SK-N-SH (cell line): ENCODE data around the gene MMP14. TPM values are rescaled to one million over a fixed set of nuclear protein-coding genes. Genes with fewer than 3 reads are reported as not detected.

Experiments used
- CTCF ChIA-PET: fragments of 300-600, 350-600 bp; formaldehyde crosslinking; extraction: SDS; loops from one replicate; lab custom pipeline; 2021; lab: Yijun Ruan, JAX
- POLR2A ChIA-PET: fragments of 350-600 bp; sonication (Branson Sonifier 250); formaldehyde crosslinking; extraction: SDS; loops from one replicate; lab custom pipeline; 2020; ENCODE audit warnings: antibody characterized with exemption, inconsistent platforms; lab: Yijun Ruan, JAX
- DNase-seq: peaks from one replicate; pipeline ENCODE4 v3.0.0; 2012
- H2AFZ ChIP-seq: fragments of 200-600 bp; sonication (generic); 2 replicates; pipeline ENCODE4 v1.8.1; 2016; ENCODE audit warnings: antibody characterized with exemption, mild to moderate bottlenecking, low read depth
- H3F3A ChIP-seq: fragments of 200-600 bp; sonication (generic); replicated peaks from 2 replicates; pipeline ENCODE3; 2016; ENCODE audit warnings: antibody characterized with exemption, mild to moderate bottlenecking; ENCODE audit not compliant: insufficient read depth
- H3K27ac ChIP-seq, 2 experiments: fragments of 200-500 bp in 1 of 2; fragments of 200-600 bp in 1 of 2; sonication (Bioruptor generic) in 1 of 2; sonication (generic), shearing (Covaris generic) in 1 of 2; 2 replicates each; pipeline versions ENCODE4 v1.5.1 to v1.6.1; 2014 to 2016; ENCODE audit warnings: low read depth in 2 of 2, inconsistent platforms in 1 of 2, low read length in 1 of 2, mild to moderate bottlenecking in 1 of 2, mixed read lengths in 1 of 2
- H3K27me3 ChIP-seq: fragments of 200-600 bp; sonication (generic), shearing (Covaris generic); 2 replicates; pipeline ENCODE4 v1.6.1; 2016; ENCODE audit warnings: mixed run types; ENCODE audit not compliant: insufficient read depth
- H3K36me3 ChIP-seq, 2 experiments: fragments of 200-500 bp in 1 of 2; fragments of 200-600 bp in 1 of 2; sonication (Bioruptor generic) in 1 of 2; sonication (generic) in 1 of 2; replicated peaks in 1 of 2; 2 replicates each; pipeline versions ENCODE3 to v1.5.1; 2014 to 2016; ENCODE audit warnings: low read length in 1 of 2, mild to moderate bottlenecking in 1 of 2; ENCODE audit not compliant: insufficient read depth in 2 of 2, control insufficient read depth in 1 of 2
- H3K4me1 ChIP-seq, 2 experiments: fragments of 200-500 bp in 1 of 2; fragments of 200-600 bp in 1 of 2; sonication (Bioruptor generic) in 1 of 2; sonication (generic), shearing (Covaris generic) in 1 of 2; 2 replicates each; pipeline versions ENCODE4 v1.5.1 to v1.6.1; 2014 to 2016; ENCODE audit warnings: low read depth in 1 of 2, low read length in 1 of 2, mixed run types in 1 of 2; ENCODE audit not compliant: insufficient read depth in 2 of 2, control insufficient read depth in 1 of 2
- H3K4me2 ChIP-seq: fragments of 200-600 bp; sonication (generic), shearing (Covaris generic); 2 replicates; pipeline ENCODE4 v1.6.1; 2017; ENCODE audit warnings: mixed run types
- H3K4me3 ChIP-seq, 2 experiments: fragments of 200-500 bp in 1 of 2; fragments of 200-600 bp in 1 of 2; sonication (Bioruptor generic) in 1 of 2; sonication (generic), shearing (Covaris generic) in 1 of 2; 2 replicates each; pipeline versions ENCODE4 v1.5.1 to v1.8.1; 2014 to 2016; ENCODE audit warnings: low read depth in 2 of 2, inconsistent platforms in 1 of 2, low read length in 1 of 2, mild to moderate bottlenecking in 1 of 2, mixed read lengths in 1 of 2, moderate library complexity in 1 of 2
- H3K79me2 ChIP-seq: fragments of 200-600 bp; sonication (generic); 2 replicates; pipeline ENCODE4 v1.8.1; 2017; ENCODE audit warnings: mild to moderate bottlenecking; ENCODE audit not compliant: insufficient read depth
- H3K9ac ChIP-seq: fragments of 200-600 bp; sonication (generic); 2 replicates; pipeline ENCODE4 v1.6.1; 2017; ENCODE audit warnings: mixed run types
- H3K9me2 ChIP-seq: fragments of 200-600 bp; sonication (generic); 2 replicates; pipeline ENCODE4 v1.6.1; 2017; ENCODE audit warnings: mixed run types
- H3K9me3 ChIP-seq: fragments of 200-600 bp; sonication (generic); 2 replicates; pipeline ENCODE4 v1.6.1; 2017; ENCODE audit warnings: mixed run types, mild to moderate bottlenecking, moderate library complexity
- H4K20me1 ChIP-seq: fragments of 200-600 bp; sonication (generic); 2 replicates; pipeline ENCODE4 v1.6.1; 2017; ENCODE audit warnings: mild to moderate bottlenecking, mixed run types; ENCODE audit not compliant: insufficient read depth
- FOXJ3 ChIP-seq: sonication (generic); formaldehyde crosslinking; IDR thresholded peaks from 2 replicates; pipeline ENCODE4 v1.5.1; 2020; ENCODE audit warnings: mild to moderate bottlenecking, missing genetic modification reagents
- GABPA ChIP-seq: IDR thresholded peaks from 2 replicates; pipeline ENCODE4 v1.4.0; 2012; ENCODE audit warnings: low read depth, mild to moderate bottlenecking
- JUND ChIP-seq: IDR thresholded peaks from 2 replicates; pipeline ENCODE4 v1.4.0; 2012
- MXI1 ChIP-seq: IDR thresholded peaks from 2 replicates; pipeline ENCODE4 v1.6.1; 2012; ENCODE audit warnings: mild to moderate bottlenecking, low read depth, low read length, improper control_type of control experiment
- NRF1 ChIP-seq: IDR thresholded peaks from 2 replicates; pipeline ENCODE4 v1.6.1; 2012; ENCODE audit warnings: low read depth, mild to moderate bottlenecking, low read length
- TCF12 ChIP-seq: IDR thresholded peaks from 2 replicates; pipeline ENCODE4 v1.4.0; 2012
- YY1 ChIP-seq: IDR thresholded peaks from 2 replicates; pipeline ENCODE4 v1.4.0; 2012; ENCODE audit warnings: low read depth, mild to moderate bottlenecking
- WGBS: methylation state at CpG from one replicate; pipeline ENCODE4 v1.1.6; 2017; ENCODE audit warnings: low lambda C conversion rate; 5-methylcytosine and 5-hydroxymethylcytosine counted together
- polyA plus RNA-seq, 3 experiments: library from polyadenylated mRNA; depleted of rRNA; stranded (reverse); fragments of >200 nt; gene quantifications; 2 replicates each; pipeline ENCODE4 v1.2.3, GENCODE V29; 2012
- TF ChIP-seq, protein P1 (sequence below): IDR thresholded peaks from 2 replicates; pipeline ENCODE4 v1.4.0; 2012; ENCODE audit warnings: low read depth
- TF ChIP-seq, protein P2 (sequence below): IDR thresholded peaks from 2 replicates; pipeline ENCODE4 v1.4.0; 2012; ENCODE audit warnings: low read depth, borderline replicate concordance
- TF ChIP-seq, protein P3 (sequence below): IDR thresholded peaks from 2 replicates; pipeline ENCODE4; 2012

Gene MMP14
- polyA plus RNA-seq, 1 of the 3 experiments (the other 2 are of a cell fraction): 139 TPM

DNA sequence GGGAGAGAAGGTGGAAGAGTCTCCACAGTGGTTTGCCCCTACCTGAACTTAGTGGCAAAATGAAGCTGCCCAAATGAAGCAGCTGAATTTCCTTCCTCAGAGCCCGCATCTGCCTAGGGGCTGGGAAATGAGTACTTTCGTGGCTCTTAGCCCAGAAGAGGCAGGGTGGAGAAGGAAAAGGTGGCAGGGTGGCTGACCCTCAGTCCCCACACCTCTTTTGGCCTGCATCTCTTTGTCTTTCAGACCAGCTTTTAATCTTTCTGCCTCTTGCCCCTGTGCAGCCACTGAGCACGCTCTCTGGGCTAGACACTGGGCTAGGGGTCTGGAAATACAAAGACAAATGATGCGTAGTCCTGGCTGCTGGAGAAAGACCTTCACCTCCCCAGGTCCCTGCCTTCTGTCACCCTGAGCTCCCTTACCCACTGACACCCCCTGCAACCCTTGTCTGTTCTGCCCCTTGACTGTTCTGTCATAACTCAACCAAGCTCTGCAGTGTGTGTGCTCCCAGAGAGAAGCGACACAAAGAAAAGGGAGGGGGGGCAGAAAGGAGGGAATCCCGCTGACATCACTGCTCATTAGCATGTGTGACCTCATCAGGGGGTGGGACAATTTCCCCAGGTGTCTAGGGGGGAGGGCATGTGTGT, 46.3 kb downstream of the MMP14 start:
- POLR2A ChIA-PET: interaction anchor here (0.6 to 2.2 kb wide), 5 partner anchors 9 to 1548 kb away, joined by 3 to 11 read pairs (median 4); partner anchors contain the start of genes LRP10 and RBM23
- CTCF ChIA-PET: interaction anchor here (0.6 to 13.0 kb wide), 11 partner anchors 10 to 1450 kb away, joined by 3 to 96 read pairs (median 5); partner anchors contain the start of gene MRPL52
- Histone ChIP-seq H3K36me3 (peaks cover 6 to 10% of the 10 kb centered on the region in 2 experiments), H3K27ac (peak overlapping the region in 1 of 2 experiments; percentile 69; a peak in 1 of 4 replicates), H4K20me1 (no peaks in the 10 kb centered on the region), H3K79me2 (no peaks in the 10 kb centered on the region), H3K9me3 (no peaks in the 10 kb centered on the region), H2AFZ (no peak overlapping the region), H3K4me2 (no peak overlapping the region), H3K9ac (no peak overlapping the region), H3K27me3 (no peaks in the 10 kb centered on the region), H3K4me1 (peaks cover under 1 to 39% of the 10 kb centered on the region in 2 experiments; a peak in 1 of 4 replicates), H3K4me3 (no peak overlapping the region), H3F3A (peaks cover 4% of the 10 kb centered on the region), H3K9me2 (no peaks in the 10 kb centered on the region)
- 77% methylated on average over 6 of the region's 6 CpGs for WGBS
- TF ChIP-seq MXI1: peak; percentile 49; the same call in 1 of the 2 replicates
- no peak for TF ChIP-seq FOXJ3 (CRISPR knock-in tag)
- DNase-seq: peak; percentile 87

DNA sequence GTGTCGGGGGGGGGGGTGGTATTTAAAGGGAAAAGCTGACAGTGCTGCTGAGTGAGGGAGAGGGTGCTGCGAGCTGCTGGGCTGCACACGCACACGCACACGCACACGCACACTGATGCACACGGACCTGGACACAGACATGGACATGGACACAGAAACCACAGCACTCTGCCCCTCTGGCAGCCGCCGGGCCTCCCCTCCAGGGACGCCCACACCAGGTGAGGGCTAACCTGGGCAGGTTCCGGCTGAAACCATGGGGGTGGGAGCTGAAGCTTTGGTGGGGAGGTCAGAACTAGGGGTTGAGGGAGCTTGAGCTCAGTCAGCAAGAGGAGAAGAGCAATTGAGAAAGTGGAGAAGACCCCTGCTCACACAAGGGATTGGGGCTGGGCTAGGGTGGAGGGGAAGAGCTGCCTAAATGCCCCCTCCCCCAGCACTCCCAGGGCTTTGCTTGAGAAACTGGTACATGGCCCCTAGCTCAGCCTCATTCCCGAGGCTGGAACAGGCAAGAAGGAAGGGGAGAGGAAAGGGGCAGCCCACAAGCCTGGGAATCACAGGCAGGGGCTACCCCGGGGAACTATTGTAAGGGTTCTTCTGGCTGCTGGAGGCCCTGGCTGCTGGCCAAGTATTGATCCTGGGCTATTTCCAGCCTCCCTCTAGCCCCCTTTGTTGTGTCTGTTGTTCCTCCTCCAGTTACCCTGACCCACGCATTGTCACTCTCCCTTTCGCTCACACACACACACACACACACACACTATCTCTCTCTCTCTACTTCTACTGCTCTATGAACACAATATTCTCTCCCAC, 47.0 kb downstream of the MMP14 start, which contains the start of gene REM2:
Gene REM2, plus strand, starts transcription at position 50 of the 804 bp plus-strand sequence. Its CDS starts 66 bp downstream, at position 116.
- H3K27ac ChIP-seq: peak within 1 kb of the TSS in 1 of 2 experiments; percentile 69; a peak in 1 of 4 replicates
- peak; percentile 51 for DNase-seq
- H3K27me3 ChIP-seq: no peaks in the 10 kb centered on the region
- H3K4me3 ChIP-seq: peak within 1 kb of the TSS in 1 of 2 experiments; percentile 8; a peak in 1 of 4 replicates
- ChIA-PET POLR2A (interaction anchor here (1.4 to 2.2 kb wide), 3 partner anchors 12 to 36 kb away, joined by 3 to 11 read pairs (median 5); partner anchors contain the start of genes LRP10 and RBM23), CTCF (interaction anchor here (1.0 to 13.0 kb wide), 12 partner anchors 10 to 175 kb away, joined by 3 to 96 read pairs (median 6); partner anchors contain the start of gene RBM23)
- H2AFZ ChIP-seq: no peak within 1 kb of the TSS
- H3K79me2 ChIP-seq: peaks cover 6% of the 10 kb centered on the region; the same call in 1 of the 2 replicates
- peaks cover 4% of the 10 kb centered on the region for H3F3A ChIP-seq
- peaks cover 0 to 2% of the 10 kb centered on the region in 2 experiments for H3K36me3 ChIP-seq
- TF ChIP-seq YY1 (no peak), NRF1 (no peak), JUND (no peak), GABPA (no peak), MXI1 (no peak), TCF12 (no peak)
- TF ChIP-seq, protein P1, sequence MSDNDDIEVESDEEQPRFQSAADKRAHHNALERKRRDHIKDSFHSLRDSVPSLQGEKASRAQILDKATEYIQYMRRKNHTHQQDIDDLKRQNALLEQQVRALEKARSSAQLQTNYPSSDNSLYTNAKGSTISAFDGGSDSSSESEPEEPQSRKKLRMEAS: no peak
- TF ChIP-seq, protein P2, sequence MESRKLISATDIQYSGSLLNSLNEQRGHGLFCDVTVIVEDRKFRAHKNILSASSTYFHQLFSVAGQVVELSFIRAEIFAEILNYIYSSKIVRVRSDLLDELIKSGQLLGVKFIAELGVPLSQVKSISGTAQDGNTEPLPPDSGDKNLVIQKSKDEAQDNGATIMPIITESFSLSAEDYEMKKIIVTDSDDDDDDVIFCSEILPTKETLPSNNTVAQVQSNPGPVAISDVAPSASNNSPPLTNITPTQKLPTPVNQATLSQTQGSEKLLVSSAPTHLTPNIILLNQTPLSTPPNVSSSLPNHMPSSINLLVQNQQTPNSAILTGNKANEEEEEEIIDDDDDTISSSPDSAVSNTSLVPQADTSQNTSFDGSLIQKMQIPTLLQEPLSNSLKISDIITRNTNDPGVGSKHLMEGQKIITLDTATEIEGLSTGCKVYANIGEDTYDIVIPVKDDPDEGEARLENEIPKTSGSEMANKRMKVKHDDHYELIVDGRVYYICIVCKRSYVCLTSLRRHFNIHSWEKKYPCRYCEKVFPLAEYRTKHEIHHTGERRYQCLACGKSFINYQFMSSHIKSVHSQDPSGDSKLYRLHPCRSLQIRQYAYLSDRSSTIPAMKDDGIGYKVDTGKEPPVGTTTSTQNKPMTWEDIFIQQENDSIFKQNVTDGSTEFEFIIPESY: no peak
- TF ChIP-seq, protein P3, sequence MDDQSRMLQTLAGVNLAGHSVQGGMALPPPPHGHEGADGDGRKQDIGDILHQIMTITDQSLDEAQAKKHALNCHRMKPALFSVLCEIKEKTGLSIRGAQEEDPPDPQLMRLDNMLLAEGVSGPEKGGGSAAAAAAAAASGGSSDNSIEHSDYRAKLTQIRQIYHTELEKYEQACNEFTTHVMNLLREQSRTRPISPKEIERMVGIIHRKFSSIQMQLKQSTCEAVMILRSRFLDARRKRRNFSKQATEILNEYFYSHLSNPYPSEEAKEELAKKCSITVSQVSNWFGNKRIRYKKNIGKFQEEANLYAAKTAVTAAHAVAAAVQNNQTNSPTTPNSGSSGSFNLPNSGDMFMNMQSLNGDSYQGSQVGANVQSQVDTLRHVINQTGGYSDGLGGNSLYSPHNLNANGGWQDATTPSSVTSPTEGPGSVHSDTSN: no peak
- no peaks in the 10 kb centered on the region for H4K20me1 ChIP-seq
- H3K9ac ChIP-seq: no peak within 1 kb of the TSS
- H3K9me3 ChIP-seq: no peaks in the 10 kb centered on the region
- peaks cover 8 to 45% of the 10 kb centered on the region in 2 experiments; a peak in 2 of 4 replicates for H3K4me1 ChIP-seq
- H3K4me2 ChIP-seq: no peak within 1 kb of the TSS
- no peaks in the 10 kb centered on the region for H3K9me2 ChIP-seq
- 69% methylated on average over 12 of the region's 15 CpGs for WGBS
